Endothelial cell of umbilical vein (primary cell): ENCODE results near the gene JADE1. TPM values are rescaled to one million over a fixed set of nuclear protein-coding genes. Genes with fewer than 3 reads are reported as not detected.

ENCODE experiments used
- BruUV-seq: library from RNA; stranded (reverse); fragments of 400-500 nt; replicated peaks from 2 replicates; lab custom pipeline; 2021; lab: Mats Ljungman, UMichigan
- CTCF ChIA-PET: fragments of 300-600, 350-600 bp; sonication (Branson Sonifier 250); formaldehyde crosslinking; loops from one replicate; lab custom pipeline; 2021; ENCODE audit warnings: antibody characterized with exemption, inconsistent platforms; lab: Charles Lee
- POLR2A ChIA-PET: fragments of 300-600, 350-600 bp; sonication (Branson Sonifier 250); formaldehyde crosslinking; loops from one replicate; lab custom pipeline; 2021; ENCODE audit warnings: antibody characterized with exemption, inconsistent platforms; lab: Charles Lee
- DNase-seq: peaks from one replicate; pipeline ENCODE4 v3.0.0-alpha.2; 2011; ENCODE audit warnings: low read depth, low spot score
- FAIRE-seq: peaks from 2 replicates; lab custom pipeline; 2011; peaks lifted over from hg19 to GRCh38; lab: Jason Lieb, UNC
- H2AFZ ChIP-seq: 2 replicates; pipeline ENCODE4 v1.6.0; 2012; ENCODE audit warnings: low read depth, low read length, control low read depth, inconsistent platforms
- H3K27ac ChIP-seq: 2 replicates; pipeline ENCODE4 v1.5.1; 2011; ENCODE audit warnings: low read depth, mild to moderate bottlenecking, control low read depth, low read length, moderate library complexity; ENCODE audit not compliant: insufficient read depth
- H3K27me3 ChIP-seq, 2 experiments: 2 replicates each; pipeline versions ENCODE4 v1.6.0 to v1.6.1; 2011; ENCODE audit warnings: low read length in 2 of 2, mixed read lengths in 1 of 2; ENCODE audit not compliant: control insufficient read depth in 2 of 2, insufficient read depth in 2 of 2
- H3K36me3 ChIP-seq, 2 experiments: 2 replicates in 1 of 2; 3 replicates in 1 of 2; pipeline ENCODE4 v1.5.1; 2011; ENCODE audit warnings: low read length in 2 of 2, mild to moderate bottlenecking in 1 of 2, moderate library complexity in 1 of 2; ENCODE audit not compliant: control insufficient read depth in 2 of 2, insufficient read depth in 2 of 2; ENCODE audit errors: extremely low read depth in 1 of 2
- H3K4me1 ChIP-seq: 3 replicates; pipeline ENCODE4 v1.5.1; 2011; ENCODE audit warnings: mild to moderate bottlenecking, low read length; ENCODE audit not compliant: control insufficient read depth, insufficient read depth; ENCODE audit errors: extremely low read depth
- H3K4me2 ChIP-seq: 2 replicates; pipeline ENCODE4 v1.6.1; 2011; ENCODE audit warnings: low read length, control low read depth, mixed read lengths; ENCODE audit not compliant: insufficient read depth
- H3K4me3 ChIP-seq, 3 experiments: fragments of 200-600 bp in 1 of 3; sonication (generic), shearing (Covaris generic) in 1 of 3; replicated peaks in 1 of 3; 2 replicates each; pipeline ENCODE4 v1.5.1; 2011 to 2016; ENCODE audit warnings: control low read depth in 3 of 3, low read length in 3 of 3, mild to moderate bottlenecking in 2 of 3, inconsistent platforms in 1 of 3, low read depth in 1 of 3, moderate library complexity in 1 of 3; ENCODE audit not compliant: insufficient read depth in 1 of 3
- H3K79me2 ChIP-seq: 2 replicates; pipeline ENCODE4 v1.6.0; 2012; ENCODE audit warnings: low read length, inconsistent platforms; ENCODE audit not compliant: control insufficient read depth, insufficient read depth
- H3K9ac ChIP-seq: replicated peaks from 2 replicates; pipeline ENCODE3; 2011; ENCODE audit warnings: low read length, control low read depth; ENCODE audit not compliant: insufficient read depth; ENCODE audit errors: extremely low read depth
- H3K9me1 ChIP-seq: replicated peaks from 3 replicates; pipeline ENCODE4 v1.6.0; 2011; ENCODE audit warnings: mild to moderate bottlenecking, low read length; ENCODE audit not compliant: control insufficient read depth, insufficient read depth; ENCODE audit errors: extremely low read depth
- H3K9me3 ChIP-seq: replicated peaks from 2 replicates; pipeline ENCODE4 v1.5.1; 2012; ENCODE audit warnings: low read length, inconsistent platforms; ENCODE audit not compliant: control insufficient read depth, insufficient read depth
- H4K20me1 ChIP-seq: replicated peaks from 2 replicates; pipeline ENCODE3; 2011; ENCODE audit warnings: mild to moderate bottlenecking, low read length; ENCODE audit not compliant: control insufficient read depth, insufficient read depth; ENCODE audit errors: extremely low read depth
- EZH2 ChIP-seq: IDR thresholded peaks from 2 replicates; pipeline ENCODE4 v1.6.1; 2012; ENCODE audit warnings: borderline replicate concordance, low read depth, mild to moderate bottlenecking, moderate library complexity, low read length, inconsistent platforms; ENCODE audit not compliant: severe bottlenecking
- FOS ChIP-seq: IDR thresholded peaks from 2 replicates; pipeline ENCODE4 v1.6.1; 2011; ENCODE audit warnings: mild to moderate bottlenecking, low read length, moderate library complexity, borderline replicate concordance; ENCODE audit not compliant: insufficient read depth
- GATA2 ChIP-seq: IDR thresholded peaks from 2 replicates; pipeline ENCODE4 v1.7.0; 2011; ENCODE audit warnings: low read depth, mild to moderate bottlenecking, moderate library complexity, mixed read lengths, low read length; ENCODE audit not compliant: insufficient read length, insufficient read depth
- JUN ChIP-seq: IDR thresholded peaks from 2 replicates; pipeline ENCODE4 v1.6.1; 2011; ENCODE audit warnings: borderline replicate concordance, low read depth; ENCODE audit not compliant: insufficient read length, insufficient read depth
- MAX ChIP-seq: IDR thresholded peaks from 2 replicates; pipeline ENCODE4 v1.6.1; 2011; ENCODE audit not compliant: insufficient read depth, insufficient read length
- MYC ChIP-seq: IDR thresholded peaks from one replicate; pipeline ENCODE4 v1.6.1; 2011; ENCODE audit warnings: mild to moderate bottlenecking, low read depth, low read length
- POLR2A ChIP-seq: IDR thresholded peaks from 2 replicates; pipeline ENCODE4 v1.6.1; 2012; ENCODE audit warnings: low read depth, mild to moderate bottlenecking, control low read depth, low read length
- POLR2AphosphoS5 ChIP-seq: IDR thresholded peaks from 2 replicates; pipeline ENCODE4 v1.6.1; 2012; ENCODE audit warnings: low read depth, mild to moderate bottlenecking, control low read depth, low read length, moderate library complexity; ENCODE audit not compliant: insufficient read depth
- dilution Hi-C: fragments of 300-500 bp; cut with MboI; formaldehyde crosslinking; loops from one replicate; pipeline ENCODE4 v1.15.0; 2019; ENCODE audit warnings: low sequenced_read_pairs; ENCODE audit not compliant: extremely low pct_ligation_motif_present
- intact Hi-C: fragments of 100-400 bp; cut with micrococcal nuclease; formaldehyde crosslinking; loops from one replicate; pipeline ENCODE4 v1.10.0; 2022
- polyA plus RNA-seq, 4 experiments: library from polyadenylated mRNA; depleted of rRNA in 3 of 4; stranded (reverse) in 3 of 4; unstranded in 1 of 4; fragments of >200 nt; gene quantifications; 2 replicates each; pipeline versions ENCODE4 v1.2.1 to v1.2.3, GENCODE V29; 2011 to 2012; ENCODE audit warnings: missing spikeins in 1 of 4
- total RNA-seq: library from RNA; stranded (reverse); gene quantifications from 2 replicates; pipeline ENCODE4 v1.2.3, GENCODE V29; 2021
- TF ChIP-seq, protein P1 (sequence below), 2 donors: IDR thresholded peaks; 1 replicate in 1 of 2; 2 replicates in 1 of 2; pipeline ENCODE4 v1.5.1; 2011; ENCODE audit warnings: low read length in 2 of 2, mild to moderate bottlenecking in 2 of 2, moderate library complexity in 2 of 2, control low read depth in 1 of 2, inconsistent platforms in 1 of 2, low read depth in 1 of 2; ENCODE audit not compliant: insufficient read depth in 1 of 2; ENCODE audit errors: extremely low read depth in 1 of 2

JADE1 gene
- total and polyA plus RNA-seq, 2 donors (not counting 3 experiments of a cell fraction or from before 2014, with no cell fraction given) = 13.6 to 45.6 TPM

- no TSS peak for BruUV-seq
- H3K27ac ChIP-seq = no peak overlapping the region
- no peaks in the 10 kb centered on the region for H4K20me1 ChIP-seq
- H3K4me2 ChIP-seq = no peak overlapping the region
- intact Hi-C loops = no loop called here
- DNase-seq (no peak), FAIRE-seq (no peak)
- H2AFZ ChIP-seq = no peak overlapping the region
- H3K79me2 ChIP-seq = no peaks in the 10 kb centered on the region
- no peaks in the 10 kb centered on the region for H3K36me3 ChIP-seq
- ChIA-PET POLR2A (no interaction called here), CTCF (no interaction called here)
- no peak overlapping the region for H3K9ac ChIP-seq
- H3K9me1 ChIP-seq = no peaks in the 10 kb centered on the region
- H3K27me3 ChIP-seq = no peaks in the 10 kb centered on the region
- dilution Hi-C loops = no loop called here
- TF ChIP-seq MAX = no peak
- no peak for TF ChIP-seq POLR2A
- TF ChIP-seq FOS = no peak
- TF ChIP-seq EZH2 = no peak
- no peak for TF ChIP-seq POLR2AphosphoS5
- no peak for TF ChIP-seq JUN
- TF ChIP-seq, protein P1, sequence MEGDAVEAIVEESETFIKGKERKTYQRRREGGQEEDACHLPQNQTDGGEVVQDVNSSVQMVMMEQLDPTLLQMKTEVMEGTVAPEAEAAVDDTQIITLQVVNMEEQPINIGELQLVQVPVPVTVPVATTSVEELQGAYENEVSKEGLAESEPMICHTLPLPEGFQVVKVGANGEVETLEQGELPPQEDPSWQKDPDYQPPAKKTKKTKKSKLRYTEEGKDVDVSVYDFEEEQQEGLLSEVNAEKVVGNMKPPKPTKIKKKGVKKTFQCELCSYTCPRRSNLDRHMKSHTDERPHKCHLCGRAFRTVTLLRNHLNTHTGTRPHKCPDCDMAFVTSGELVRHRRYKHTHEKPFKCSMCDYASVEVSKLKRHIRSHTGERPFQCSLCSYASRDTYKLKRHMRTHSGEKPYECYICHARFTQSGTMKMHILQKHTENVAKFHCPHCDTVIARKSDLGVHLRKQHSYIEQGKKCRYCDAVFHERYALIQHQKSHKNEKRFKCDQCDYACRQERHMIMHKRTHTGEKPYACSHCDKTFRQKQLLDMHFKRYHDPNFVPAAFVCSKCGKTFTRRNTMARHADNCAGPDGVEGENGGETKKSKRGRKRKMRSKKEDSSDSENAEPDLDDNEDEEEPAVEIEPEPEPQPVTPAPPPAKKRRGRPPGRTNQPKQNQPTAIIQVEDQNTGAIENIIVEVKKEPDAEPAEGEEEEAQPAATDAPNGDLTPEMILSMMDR (IDR thresholded peaks at IDR 0.05; ENCODE audit: extremely low read depth in 1 of 2, insufficient read depth in 1 of 2, low read depth in 1 of 2, low read length in 2 of 2) = no peak
- no peak for TF ChIP-seq MYC
- no peak for TF ChIP-seq GATA2
- H3K9me3 ChIP-seq = no peaks in the 10 kb centered on the region
- H3K4me1 ChIP-seq = no peaks in the 10 kb centered on the region
- no peak overlapping the region for H3K4me3 ChIP-seq
These were observed 28.8 kb upstream of the JADE1 start for GRCh38 chr4:128780688-128781087.
